DND-41 (cell line): Measurements from ENCODE around the gene PFKFB3.

Source experiments
- ATAC-seq: fragments of 200-7000 bp; cut with Tn5 transposase; 3 replicates; pipeline ENCODE4 v1.9.1; 2021; ENCODE audit warnings: low read depth; ENCODE audit not compliant: insufficient read depth
- DNase-seq: peaks from one replicate; pipeline ENCODE4 v3.0.0-alpha.2; 2020
- H2AFZ ChIP-seq: 2 replicates; pipeline ENCODE4 v1.6.0; 2012; ENCODE audit warnings: low read depth, low read length
- H3K27ac ChIP-seq: 2 replicates; pipeline ENCODE4 v1.5.1; 2012; ENCODE audit warnings: low read length, inconsistent platforms
- H3K27me3 ChIP-seq: fragments of 200-600 bp; sonication (generic); 2 replicates; pipeline ENCODE4 v1.6.0; 2012; ENCODE audit warnings: low read length, mild to moderate bottlenecking, inconsistent platforms; ENCODE audit not compliant: insufficient read depth, poor library complexity
- H3K36me3 ChIP-seq: 2 replicates; pipeline ENCODE4 v1.5.1; 2012; ENCODE audit warnings: low read length, inconsistent platforms; ENCODE audit not compliant: insufficient read depth
- H3K4me1 ChIP-seq: 2 replicates; pipeline ENCODE4 v1.5.1; 2012; ENCODE audit warnings: mild to moderate bottlenecking, low read length; ENCODE audit not compliant: insufficient read depth
- H3K4me2 ChIP-seq: 2 replicates; pipeline ENCODE4 v1.6.0; 2012; ENCODE audit warnings: mild to moderate bottlenecking, moderate library complexity, low read length, inconsistent platforms; ENCODE audit not compliant: insufficient read depth
- H3K4me3 ChIP-seq, 2 experiments: fragments of 200-600 bp in 1 of 2; shearing (Covaris generic) in 1 of 2; 2 replicates each; pipeline ENCODE4 v1.5.1; 2012 to 2016; ENCODE audit warnings: inconsistent platforms in 2 of 2, low read length in 2 of 2, mild to moderate bottlenecking in 2 of 2, low read depth in 1 of 2, moderate library complexity in 1 of 2
- H3K79me2 ChIP-seq: 2 replicates; pipeline ENCODE4 v1.6.0; 2012; ENCODE audit warnings: low read length, inconsistent platforms; ENCODE audit not compliant: insufficient read depth
- H3K9ac ChIP-seq: 2 replicates; pipeline ENCODE4 v1.6.0; 2012; ENCODE audit warnings: low read depth, mild to moderate bottlenecking, inconsistent platforms, low read length, moderate library complexity
- H3K9me3 ChIP-seq: 2 replicates; pipeline ENCODE4 v1.5.1; 2012; ENCODE audit warnings: low read length, moderate library complexity, mild to moderate bottlenecking, inconsistent platforms; ENCODE audit not compliant: insufficient read depth, severe bottlenecking
- H4K20me1 ChIP-seq: 2 replicates; pipeline ENCODE4 v1.6.0; 2012; ENCODE audit warnings: low read length; ENCODE audit not compliant: insufficient read depth
- CTCF ChIP-seq: IDR thresholded peaks from 2 replicates; pipeline ENCODE4 v1.5.1; 2012; ENCODE audit warnings: borderline replicate concordance, low read length, moderate library complexity, mild to moderate bottlenecking; ENCODE audit not compliant: poor library complexity, severe bottlenecking; ENCODE audit errors: extremely low read depth
- EZH2 ChIP-seq: IDR thresholded peaks from 3 replicates; pipeline ENCODE4 v1.6.1; 2012; ENCODE audit warnings: borderline replicate concordance, low read depth, mild to moderate bottlenecking, moderate library complexity, low read length, inconsistent platforms; ENCODE audit not compliant: severe bottlenecking

The PFKFB3 gene

DNA sequence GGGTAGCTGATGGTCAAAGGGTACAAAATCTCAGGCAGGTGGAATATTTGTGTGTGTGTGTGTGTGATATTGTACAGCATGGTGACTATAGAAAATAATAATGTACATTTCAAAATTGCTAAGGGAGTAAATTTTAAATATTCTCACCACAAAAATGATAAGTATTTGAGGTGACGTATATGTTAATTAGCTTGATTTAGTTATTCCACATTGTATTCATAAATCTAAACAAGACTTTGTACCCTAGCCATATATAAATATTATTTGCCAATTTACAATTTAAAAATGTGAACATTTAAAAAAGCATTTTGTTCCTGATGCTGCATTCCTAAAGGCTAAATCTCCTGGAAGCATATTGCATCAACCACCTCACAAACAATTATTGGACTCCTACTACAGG is 47.0 kb downstream of the PFKFB3 start:
- Histone ChIP-seq H3K27me3 (no peaks in the 10 kb centered on the region), H4K20me1 (peaks cover 2% of the 10 kb centered on the region; the same call in 1 of the 2 replicates), H3K4me1 (no peaks in the 10 kb centered on the region), H3K4me3 (no peak overlapping the region), H3K79me2 (no peaks in the 10 kb centered on the region), H3K4me2 (no peak overlapping the region), H3K27ac (no peak overlapping the region), H2AFZ (no peak overlapping the region), H3K9ac (no peak overlapping the region), H3K36me3 (peaks cover 3% of the 10 kb centered on the region; the same call in 1 of the 2 replicates), H3K9me3 (no peaks in the 10 kb centered on the region)
- ATAC-seq (no peak), DNase-seq (no peak)
- TF ChIP-seq CTCF (no peak), EZH2 (no peak)

- peaks cover 2% of the 10 kb centered on the region; the same call in 1 of the 2 replicates for H3K36me3 ChIP-seq
- H3K9ac ChIP-seq: no peak overlapping the region
- no peak overlapping the region for H2AFZ ChIP-seq
- H3K4me2 ChIP-seq: no peak overlapping the region
- no peaks in the 10 kb centered on the region for H3K9me3 ChIP-seq
- no peaks in the 10 kb centered on the region for H3K27me3 ChIP-seq
- no peak for DNase-seq
- H3K27ac ChIP-seq: no peak overlapping the region
- no peaks in the 10 kb centered on the region for H3K79me2 ChIP-seq
- no peaks in the 10 kb centered on the region for H3K4me1 ChIP-seq
- no peak for ATAC-seq
- TF ChIP-seq CTCF (no peak), EZH2 (no peak)
- H3K4me3 ChIP-seq: no peak overlapping the region
- H4K20me1 ChIP-seq: peaks cover 2% of the 10 kb centered on the region; the same call in 1 of the 2 replicates
Observed at GRCh38 chr10:6250745-6251144, 48.0 kb downstream of the PFKFB3 start.

- no peaks in the 10 kb centered on the region for H3K4me1 ChIP-seq
- no peak overlapping the region for H3K27ac ChIP-seq
- ATAC-seq: no peak
- H3K4me2 ChIP-seq: no peak overlapping the region
- H3K9ac ChIP-seq: no peak overlapping the region
- H3K9me3 ChIP-seq: no peaks in the 10 kb centered on the region
- H3K79me2 ChIP-seq: no peaks in the 10 kb centered on the region
- DNase-seq: no peak
- H4K20me1 ChIP-seq: no peaks in the 10 kb centered on the region
- no peaks in the 10 kb centered on the region for H3K27me3 ChIP-seq
- no peak overlapping the region for H2AFZ ChIP-seq
- no peak overlapping the region for H3K4me3 ChIP-seq
- TF ChIP-seq CTCF (no peak), EZH2 (no peak)
- no peaks in the 10 kb centered on the region for H3K36me3 ChIP-seq
Observed at GRCh38 chr10:6254201-6254600, 51.5 kb downstream of the PFKFB3 start.
